ENCODE results near the gene ASXL2.

DNA sequence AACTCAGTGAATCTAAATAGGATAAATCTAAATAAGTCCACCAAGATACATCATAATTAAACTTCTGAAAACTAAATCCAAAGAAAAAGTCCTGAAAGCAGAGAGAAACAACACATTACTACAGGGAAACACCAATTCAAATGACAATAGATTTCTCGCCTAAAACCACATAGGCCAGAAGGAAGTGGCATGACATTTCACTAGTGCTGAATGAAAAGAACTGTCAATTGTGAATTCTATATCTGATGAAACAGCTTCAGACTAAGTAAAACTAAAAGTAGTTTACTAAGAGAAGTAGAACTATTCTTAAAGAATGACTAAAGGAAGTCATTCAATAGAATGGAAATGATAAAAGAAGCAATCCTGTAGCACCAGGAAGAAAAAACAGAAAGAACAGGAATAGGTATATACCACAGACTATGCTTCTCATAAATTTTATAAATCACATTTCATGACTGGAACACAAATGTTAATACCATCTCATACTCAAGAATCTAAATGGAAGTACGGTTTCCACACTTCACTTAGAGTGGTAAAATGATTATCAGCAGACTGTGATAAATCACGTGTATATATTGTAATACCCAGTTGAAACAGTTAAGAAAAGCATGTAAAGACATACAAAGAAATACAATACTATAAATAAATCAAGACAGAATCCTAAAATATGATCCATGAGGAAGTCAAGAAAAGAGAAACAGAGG, 46.4 kb downstream of the ASXL2 start:
- TF ChIP-seq, protein P1, sequence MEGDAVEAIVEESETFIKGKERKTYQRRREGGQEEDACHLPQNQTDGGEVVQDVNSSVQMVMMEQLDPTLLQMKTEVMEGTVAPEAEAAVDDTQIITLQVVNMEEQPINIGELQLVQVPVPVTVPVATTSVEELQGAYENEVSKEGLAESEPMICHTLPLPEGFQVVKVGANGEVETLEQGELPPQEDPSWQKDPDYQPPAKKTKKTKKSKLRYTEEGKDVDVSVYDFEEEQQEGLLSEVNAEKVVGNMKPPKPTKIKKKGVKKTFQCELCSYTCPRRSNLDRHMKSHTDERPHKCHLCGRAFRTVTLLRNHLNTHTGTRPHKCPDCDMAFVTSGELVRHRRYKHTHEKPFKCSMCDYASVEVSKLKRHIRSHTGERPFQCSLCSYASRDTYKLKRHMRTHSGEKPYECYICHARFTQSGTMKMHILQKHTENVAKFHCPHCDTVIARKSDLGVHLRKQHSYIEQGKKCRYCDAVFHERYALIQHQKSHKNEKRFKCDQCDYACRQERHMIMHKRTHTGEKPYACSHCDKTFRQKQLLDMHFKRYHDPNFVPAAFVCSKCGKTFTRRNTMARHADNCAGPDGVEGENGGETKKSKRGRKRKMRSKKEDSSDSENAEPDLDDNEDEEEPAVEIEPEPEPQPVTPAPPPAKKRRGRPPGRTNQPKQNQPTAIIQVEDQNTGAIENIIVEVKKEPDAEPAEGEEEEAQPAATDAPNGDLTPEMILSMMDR (IDR thresholded peaks at IDR 0.05) = no peak
- TF ChIP-seq POLR2AphosphoS5 (IDR thresholded peaks at IDR 0.05) = no peak
- no peak for TF ChIP-seq POLR2A (IDR thresholded peaks at IDR 0.05)
- no peak for TF ChIP-seq EP300 (IDR thresholded peaks at IDR 0.05)
